ENCODE data around the gene MAML2.

Gene MAML2

DNA sequence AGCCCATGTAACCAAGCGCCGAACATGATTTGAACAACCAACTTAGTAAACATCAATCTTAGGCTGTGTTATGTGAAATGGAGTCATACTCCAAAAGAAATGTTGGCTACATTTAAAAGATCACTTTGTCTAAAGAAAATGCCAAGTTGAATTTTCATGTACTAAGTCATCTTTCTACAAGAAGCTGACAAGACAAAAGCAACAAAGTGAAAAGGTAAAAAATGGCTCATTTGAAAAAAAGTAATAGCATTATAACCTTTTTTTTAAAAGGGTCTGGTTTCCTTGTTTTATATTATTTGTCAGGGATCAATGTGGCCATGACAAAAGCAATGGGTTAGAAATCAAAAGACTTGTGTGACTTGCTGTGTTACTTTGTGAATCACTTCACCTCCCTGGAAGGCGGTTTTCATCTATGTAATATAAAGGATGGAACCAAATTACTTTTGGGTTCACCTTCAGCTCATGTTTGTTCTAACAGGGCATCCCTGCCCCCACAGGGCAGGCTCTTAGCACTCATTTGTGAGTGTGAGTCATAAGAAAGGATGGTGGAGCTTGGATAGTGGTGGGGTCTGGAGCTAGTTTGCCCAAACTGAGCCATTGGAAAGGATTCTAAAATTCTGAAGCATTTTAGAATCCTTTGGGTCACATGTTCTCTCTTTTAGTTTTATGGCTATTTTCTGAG lies 287.1 kb downstream of the MAML2 start:
- in situ Hi-C loops (cut with MboI; ENCODE audit: low sequenced_read_pairs) = no loop called here

- in situ Hi-C loops (cut with MboI; ENCODE audit: low sequenced_read_pairs) = no loop called here
These were observed 287.9 kb downstream of the MAML2 start for GRCh38 chr11:96054870-96055705.

DNA sequence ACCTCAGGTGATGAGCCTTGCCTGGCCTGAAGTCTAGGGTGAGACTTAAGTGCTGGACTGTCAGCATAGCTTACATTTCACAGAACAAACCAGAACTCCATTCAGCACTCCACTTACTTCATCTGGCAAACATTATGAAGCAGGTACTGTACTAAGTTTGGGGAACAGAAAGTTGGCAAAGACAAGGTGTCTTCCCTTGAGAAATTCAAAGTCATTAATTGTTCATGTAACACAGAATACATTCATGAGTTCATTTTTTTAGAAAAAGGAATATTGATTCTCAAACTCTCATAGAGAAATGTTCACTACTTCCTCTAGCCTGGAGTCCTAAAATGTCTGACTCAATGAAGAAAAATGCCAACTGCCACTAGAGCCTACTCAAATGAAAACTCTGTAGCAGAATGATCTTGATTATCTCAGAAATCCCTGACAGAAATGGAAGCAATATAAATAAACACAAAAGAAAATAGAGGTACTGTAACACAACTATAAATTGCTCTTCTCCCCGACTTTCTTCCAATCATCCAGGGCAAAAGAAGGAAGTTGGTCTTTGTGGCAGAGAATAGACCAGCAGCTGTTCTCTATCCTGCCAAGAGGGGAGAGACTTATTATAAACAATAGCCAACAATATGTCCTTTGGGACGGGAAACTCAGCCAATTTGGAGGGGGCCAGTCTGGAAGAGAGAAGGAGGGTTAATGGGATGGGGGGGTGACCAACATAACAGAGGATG lies 289.9 kb downstream of the MAML2 start:
- in situ Hi-C loops (cut with MboI; ENCODE audit: low sequenced_read_pairs) = no loop called here

DNA sequence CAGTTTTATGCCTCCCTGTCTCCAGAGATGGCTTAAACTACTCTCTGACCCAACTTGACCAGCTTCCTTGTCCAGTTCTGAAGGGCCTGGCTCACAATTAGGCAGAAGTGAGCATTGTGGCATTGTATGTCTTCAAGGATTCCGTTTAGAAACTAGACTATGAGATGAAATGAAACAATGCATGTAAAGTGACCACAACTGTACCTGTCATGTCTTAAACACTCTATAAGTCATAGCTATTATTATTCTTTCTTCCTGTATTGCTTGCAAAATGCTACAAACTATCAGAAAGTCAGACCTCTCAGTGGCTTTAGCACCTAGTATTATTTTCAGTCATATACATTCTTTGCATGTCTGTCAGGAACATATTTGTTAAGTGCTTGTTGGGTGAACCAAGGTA lies 291.2 kb downstream of the MAML2 start:
- in situ Hi-C loops (cut with MboI; ENCODE audit: low sequenced_read_pairs) = no loop called here

GRCh38 chr11:96050435-96051182 lies 292.4 kb downstream of the MAML2 start:
- in situ Hi-C loops (cut with MboI; ENCODE audit: low sequenced_read_pairs) = no loop called here

- in situ Hi-C loops (cut with MboI; ENCODE audit: low sequenced_read_pairs) = no loop called here
These were observed 293.6 kb downstream of the MAML2 start for GRCh38 chr11:96049426-96049825.

GRCh38 chr11:96045622-96046456 lies 297.2 kb downstream of the MAML2 start:
- in situ Hi-C loops (cut with MboI; ENCODE audit: low sequenced_read_pairs) = no loop called here

DNA sequence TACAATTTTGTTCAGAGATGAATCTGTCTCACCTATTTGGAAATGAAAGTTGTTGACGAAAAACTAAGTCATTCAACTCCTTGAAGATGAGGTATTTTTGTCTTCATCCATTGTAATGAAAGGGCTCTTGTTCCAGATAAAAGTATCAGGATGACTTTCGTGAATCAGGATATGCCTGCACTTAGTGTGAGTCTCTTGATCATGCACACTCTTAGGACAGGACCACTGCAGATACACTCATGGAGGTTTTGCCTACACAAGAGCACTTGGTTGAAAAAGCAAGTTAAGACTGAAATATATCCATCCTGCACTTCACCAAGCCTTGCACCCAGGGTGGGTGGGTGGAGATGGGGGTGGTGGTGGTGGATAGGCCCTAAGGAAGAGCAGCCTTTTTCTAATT lies 298.2 kb downstream of the MAML2 start:
- in situ Hi-C loops (cut with MboI; ENCODE audit: low sequenced_read_pairs) = no loop called here

DNA sequence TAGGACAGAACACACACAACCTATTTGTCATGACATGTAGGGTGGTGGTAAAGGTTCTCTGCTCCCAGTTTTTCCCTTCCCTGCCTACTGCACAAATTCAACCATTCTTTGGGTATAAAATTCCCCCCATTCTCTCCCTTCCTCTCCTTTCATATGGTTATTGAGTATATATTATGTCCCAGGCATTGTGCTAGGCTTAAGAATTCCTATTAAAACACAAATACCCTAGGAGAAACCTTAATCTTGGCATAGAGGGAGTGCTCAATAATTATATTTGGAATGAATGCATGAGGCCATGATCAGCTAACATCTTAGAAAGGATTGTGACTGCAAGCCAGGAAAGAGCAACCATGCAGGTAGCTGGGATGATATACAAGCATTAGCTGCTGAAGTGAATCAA lies 298.7 kb downstream of the MAML2 start:
- in situ Hi-C loops (cut with MboI; ENCODE audit: low sequenced_read_pairs) = no loop called here

DNA sequence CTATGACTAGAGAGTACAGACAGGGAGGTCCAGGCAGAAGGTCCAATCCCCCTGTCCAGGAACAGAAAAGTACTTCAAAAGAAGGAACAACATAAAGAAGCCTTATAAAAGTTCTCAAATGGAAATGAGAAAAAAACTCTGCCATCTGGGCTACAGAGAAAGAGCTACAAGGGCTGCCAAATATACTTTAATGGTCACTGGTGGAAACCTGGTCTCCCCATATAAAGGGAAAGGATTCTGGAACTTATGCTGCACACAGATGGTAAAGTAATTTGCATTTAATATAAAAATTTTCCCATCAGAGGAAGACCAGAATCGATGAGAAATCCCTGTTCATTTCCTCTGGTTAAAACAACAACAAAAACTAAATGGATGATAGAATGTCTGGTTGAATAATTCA lies 299.7 kb downstream of the MAML2 start:
- in situ Hi-C loops (cut with MboI; ENCODE audit: low sequenced_read_pairs) = no loop called here

- in situ Hi-C loops (cut with MboI; ENCODE audit: low sequenced_read_pairs) = no loop called here
These were observed 304.9 kb downstream of the MAML2 start for GRCh38 chr11:96038046-96038445.

DNA sequence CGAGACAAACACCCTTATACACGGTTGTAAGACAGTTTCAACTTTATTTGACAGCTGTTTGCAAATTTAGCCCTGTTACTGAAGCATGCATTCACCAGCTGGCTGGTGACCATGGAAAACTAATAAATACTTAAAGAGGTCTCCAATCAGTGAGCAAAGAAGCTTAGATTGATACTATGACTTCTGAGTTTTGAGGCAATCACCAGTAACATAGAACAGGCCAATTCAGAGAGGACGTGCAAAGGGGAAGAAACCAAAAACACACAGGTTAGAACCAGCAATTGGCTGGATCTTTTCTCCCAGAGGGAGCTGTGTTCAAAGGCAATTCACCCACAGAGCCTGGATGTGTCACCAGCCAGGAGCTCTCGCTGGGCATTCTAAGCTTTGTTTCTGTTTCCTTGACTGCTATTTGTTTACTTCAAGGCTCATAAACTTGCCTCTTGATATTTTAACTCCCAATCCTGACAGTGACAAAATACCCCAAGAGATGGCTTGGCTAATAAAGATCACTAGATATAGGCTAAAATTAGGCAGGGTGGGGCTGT lies 305.5 kb downstream of the MAML2 start:
- in situ Hi-C loops (cut with MboI; ENCODE audit: low sequenced_read_pairs) = no loop called here

DNA sequence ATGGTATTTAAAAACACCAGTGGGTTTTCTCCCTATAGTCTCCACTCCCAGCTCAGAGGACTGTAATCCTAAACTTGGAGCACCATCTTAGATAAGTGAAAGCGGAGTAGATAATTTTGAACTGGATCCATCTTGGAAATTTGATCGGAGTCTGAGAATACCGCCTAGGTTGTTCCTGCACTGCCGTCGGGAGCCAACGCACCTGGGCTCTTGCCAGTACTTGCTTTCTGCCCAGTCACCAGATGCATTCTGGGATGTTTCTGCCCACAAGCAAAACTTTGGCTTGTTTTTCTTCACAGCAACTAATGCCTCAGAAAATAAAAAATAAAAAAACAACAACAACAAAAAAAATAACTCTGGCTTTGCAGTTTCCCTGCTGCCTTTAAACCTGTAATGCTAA lies 306.1 kb downstream of the MAML2 start:
- in situ Hi-C loops (cut with MboI; ENCODE audit: low sequenced_read_pairs) = no loop called here

GRCh38 chr11:96035740-96036078 lies 307.3 kb downstream of the MAML2 start:
- in situ Hi-C loops (cut with MboI; ENCODE audit: low sequenced_read_pairs) = no loop called here

- in situ Hi-C loops (cut with MboI; ENCODE audit: low sequenced_read_pairs) = no loop called here
These were observed 307.8 kb downstream of the MAML2 start for GRCh38 chr11:96035031-96035739.

GRCh38 chr11:96033599-96033998 lies 309.4 kb downstream of the MAML2 start:
- in situ Hi-C loops (cut with MboI; ENCODE audit: low sequenced_read_pairs) = no loop called here

DNA sequence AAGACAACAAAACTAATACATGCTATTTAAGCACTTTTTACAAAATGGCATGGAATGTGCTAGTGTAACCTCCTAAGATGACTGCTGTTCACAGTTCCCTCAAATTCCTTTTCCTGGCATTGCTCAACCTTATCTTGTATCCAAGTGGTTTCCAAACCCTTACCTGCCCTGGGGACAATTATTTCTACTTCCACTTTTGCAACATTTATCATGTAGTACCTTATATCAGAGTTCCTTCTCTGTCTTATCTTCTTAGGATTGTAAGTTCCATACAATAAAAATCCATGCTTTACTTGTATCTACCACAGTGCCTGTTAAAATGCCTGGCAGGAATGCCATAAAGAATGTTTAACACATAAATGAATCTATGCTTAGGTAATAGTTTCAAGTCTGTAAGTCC lies 309.9 kb downstream of the MAML2 start:
- in situ Hi-C loops (cut with MboI; ENCODE audit: low sequenced_read_pairs) = no loop called here

DNA sequence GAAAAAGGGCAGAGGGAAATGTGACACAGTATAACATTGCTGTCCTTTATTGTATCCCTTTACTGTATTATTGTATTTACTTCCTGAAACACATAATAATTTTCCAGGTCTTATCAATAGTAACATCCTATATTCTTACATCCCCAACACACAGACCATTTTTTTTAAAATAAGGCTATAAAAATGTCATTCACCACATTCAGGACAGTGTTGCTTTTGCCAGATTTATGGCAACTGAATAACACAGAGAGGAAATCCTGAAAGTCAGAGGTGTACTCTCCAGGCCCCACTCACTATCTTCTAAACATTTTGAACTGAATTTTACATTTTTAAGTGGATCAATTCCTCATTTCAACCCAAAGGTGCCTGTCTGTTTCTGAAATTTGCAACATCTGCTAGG lies 314.2 kb downstream of the MAML2 start:
- in situ Hi-C loops (cut with MboI; ENCODE audit: low sequenced_read_pairs) = no loop called here

DNA sequence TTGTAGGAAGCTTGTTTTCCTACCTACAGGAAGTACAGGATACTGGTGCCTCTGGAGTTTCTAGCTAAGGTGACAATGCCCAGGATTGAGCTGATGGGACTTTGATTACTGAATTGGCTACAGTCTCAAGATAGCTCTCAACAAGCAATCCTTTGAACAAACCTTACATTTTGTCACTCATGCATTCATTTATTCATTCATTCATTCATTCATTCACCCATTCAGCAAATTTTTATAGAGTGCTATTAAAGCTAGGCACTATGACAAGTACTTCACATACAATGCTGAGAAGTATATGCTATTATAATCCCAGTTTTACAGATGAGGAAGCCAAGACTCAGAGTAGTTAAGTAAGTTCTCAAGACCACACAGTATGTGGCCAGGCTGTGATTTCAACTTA lies 316.0 kb downstream of the MAML2 start:
- in situ Hi-C loops (cut with MboI; ENCODE audit: low sequenced_read_pairs) = no loop called here
